Panc1 (cell line): ENCODE results near the gene NLN. TPM values are rescaled to one million over a fixed set of nuclear protein-coding genes. Genes with fewer than 3 reads are reported as not detected.

Source experiments
- ATAC-seq: fragments of 200-7000 bp; cut with Tn5 transposase; 2 replicates; pipeline ENCODE4 v1.9.1; 2020; ENCODE audit warnings: mild to moderate bottlenecking, moderate library complexity
- BruUV-seq: library from RNA; stranded (reverse); fragments of 400-500 nt; replicated peaks from 2 replicates; lab custom pipeline; 2021; lab: Mats Ljungman, UMichigan
- CTCF ChIA-PET: fragments of 300-600 bp; sonication (Branson Sonifier 250); formaldehyde crosslinking; loops from one replicate; lab custom pipeline; 2022; ENCODE audit warnings: antibody characterized with exemption; lab: Charles Lee
- POLR2A ChIA-PET: fragments of 300-600 bp; sonication (Branson Sonifier 250); formaldehyde crosslinking; loops from one replicate; lab custom pipeline; 2022; ENCODE audit warnings: antibody characterized with exemption; lab: Charles Lee
- DNase-seq: peaks from one replicate; pipeline ENCODE4 v3.0.0-alpha.2; 2010; ENCODE audit warnings: low read depth, low spot score
- H3K27ac ChIP-seq: 2 replicates; pipeline ENCODE4 v1.5.1; 2011; ENCODE audit warnings: mild to moderate bottlenecking, low read length, inconsistent platforms
- H3K27me3 ChIP-seq: fragments of 200-500 bp; sonication (Bioruptor generic); 2 replicates; pipeline ENCODE4 v1.6.0; 2014; ENCODE audit warnings: low read length, inconsistent platforms; ENCODE audit not compliant: control insufficient read depth, insufficient read depth
- H3K36me3 ChIP-seq: fragments of 200-500 bp; sonication (Bioruptor generic); 2 replicates; pipeline ENCODE4 v1.5.1; 2014; ENCODE audit warnings: inconsistent platforms, mild to moderate bottlenecking, low read length, moderate library complexity; ENCODE audit not compliant: control insufficient read depth, insufficient read depth
- H3K4me1 ChIP-seq: 2 replicates; pipeline ENCODE4 v1.5.1; 2011; ENCODE audit warnings: inconsistent platforms, mild to moderate bottlenecking, low read length, moderate library complexity; ENCODE audit not compliant: control insufficient read depth, insufficient read depth
- H3K4me3 ChIP-seq, 2 experiments: 2 replicates each; pipeline ENCODE4 v1.5.1; 2011 to 2012; ENCODE audit warnings: low read depth in 2 of 2, low read length in 2 of 2, mild to moderate bottlenecking in 2 of 2, inconsistent platforms in 1 of 2, moderate library complexity in 1 of 2
- H3K9me3 ChIP-seq: fragments of 200-500 bp; sonication (Bioruptor generic); 2 replicates; pipeline ENCODE4 v1.5.1; 2014; ENCODE audit warnings: low read depth, mild to moderate bottlenecking, inconsistent platforms, low read length, moderate library complexity; ENCODE audit not compliant: control insufficient read depth, insufficient read depth
- POLR2AphosphoS5 ChIP-seq: IDR thresholded peaks from 2 replicates; pipeline ENCODE4 v1.6.1; 2012; ENCODE audit warnings: mild to moderate bottlenecking, low read depth, low read length, moderate library complexity
- SIN3A ChIP-seq: IDR thresholded peaks from 2 replicates; pipeline ENCODE4 v1.6.1; 2012; ENCODE audit warnings: low read depth, mild to moderate bottlenecking, low read length, moderate library complexity, borderline replicate concordance; ENCODE audit not compliant: insufficient read depth
- TCF7L2 ChIP-seq: IDR thresholded peaks from 2 replicates; pipeline ENCODE4 v1.6.1; 2011; ENCODE audit warnings: mild to moderate bottlenecking, low read depth, low read length, inconsistent platforms
- in situ Hi-C: cut with HindIII; loops from 2 replicates; pipeline ENCODE4 v1.10.0; 2016; ENCODE audit warnings: low sequenced_read_pairs, low pct_unique_long_range_greater_than_20kb
- intact Hi-C: fragments of 100-400 bp; cut with micrococcal nuclease; formaldehyde crosslinking; loops from one replicate; pipeline ENCODE4 v1.10.0; 2022; ENCODE audit not compliant: unreplicated experiment
- total RNA-seq: library from RNA; stranded (reverse); gene quantifications from one replicate; pipeline ENCODE4 v1.2.1, GENCODE V29; 2021; ENCODE audit not compliant: unreplicated experiment
- TF ChIP-seq, protein P1 (sequence below): fragments of 450-650 bp; IDR thresholded peaks from 2 replicates; pipeline ENCODE4 v1.5.1; 2017; ENCODE audit warnings: mild to moderate bottlenecking
- TF ChIP-seq, protein P2 (sequence below), 2 experiments: IDR thresholded peaks; 2 replicates each; pipeline ENCODE4 v1.6.1; 2011 to 2012; ENCODE audit warnings: low read depth in 2 of 2, control low read depth in 1 of 2, low read length in 1 of 2, mild to moderate bottlenecking in 1 of 2, moderate library complexity in 1 of 2; ENCODE audit not compliant: insufficient read depth in 1 of 2

The NLN gene
- total RNA-seq, 1 experiment from 2014 or later, result 51.8 TPM

DNA sequence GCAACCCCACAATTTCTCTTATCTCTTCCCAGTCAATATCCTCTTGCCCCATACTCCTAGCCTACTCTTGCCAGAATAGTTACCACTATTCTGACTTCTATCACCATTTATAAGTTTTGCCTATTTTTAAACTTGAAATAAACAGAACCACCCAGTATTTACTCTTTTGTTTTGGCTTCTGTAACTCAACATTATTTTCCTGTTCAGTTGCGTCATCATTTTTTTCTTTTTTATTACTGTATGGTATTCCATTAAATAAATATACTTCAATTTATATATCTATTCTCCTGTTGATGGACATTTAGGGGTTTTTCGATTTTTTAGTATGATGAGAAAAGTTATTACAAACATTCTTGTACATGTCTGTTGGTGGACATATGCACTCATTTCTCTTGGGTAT lies 141.7 kb downstream of the NLN start:
- ChIA-PET POLR2A (no interaction called here), CTCF (no interaction called here)
- no peaks in the 10 kb centered on the region for H3K36me3 ChIP-seq
- peaks cover 3% of the 10 kb centered on the region; the same call in 1 of the 2 replicates for H3K4me1 ChIP-seq
- no peak for DNase-seq
- H3K27me3 ChIP-seq, result no peaks in the 10 kb centered on the region
- ATAC-seq, result no peak
- no peak overlapping the region for H3K27ac ChIP-seq
- H3K4me3 ChIP-seq, result no peak overlapping the region
- intact Hi-C loops (no loop called here), in situ Hi-C loops (no loop called here)
- BruUV-seq, result no TSS peak
- H3K9me3 ChIP-seq, result no peaks in the 10 kb centered on the region
- TF ChIP-seq, protein P1, sequence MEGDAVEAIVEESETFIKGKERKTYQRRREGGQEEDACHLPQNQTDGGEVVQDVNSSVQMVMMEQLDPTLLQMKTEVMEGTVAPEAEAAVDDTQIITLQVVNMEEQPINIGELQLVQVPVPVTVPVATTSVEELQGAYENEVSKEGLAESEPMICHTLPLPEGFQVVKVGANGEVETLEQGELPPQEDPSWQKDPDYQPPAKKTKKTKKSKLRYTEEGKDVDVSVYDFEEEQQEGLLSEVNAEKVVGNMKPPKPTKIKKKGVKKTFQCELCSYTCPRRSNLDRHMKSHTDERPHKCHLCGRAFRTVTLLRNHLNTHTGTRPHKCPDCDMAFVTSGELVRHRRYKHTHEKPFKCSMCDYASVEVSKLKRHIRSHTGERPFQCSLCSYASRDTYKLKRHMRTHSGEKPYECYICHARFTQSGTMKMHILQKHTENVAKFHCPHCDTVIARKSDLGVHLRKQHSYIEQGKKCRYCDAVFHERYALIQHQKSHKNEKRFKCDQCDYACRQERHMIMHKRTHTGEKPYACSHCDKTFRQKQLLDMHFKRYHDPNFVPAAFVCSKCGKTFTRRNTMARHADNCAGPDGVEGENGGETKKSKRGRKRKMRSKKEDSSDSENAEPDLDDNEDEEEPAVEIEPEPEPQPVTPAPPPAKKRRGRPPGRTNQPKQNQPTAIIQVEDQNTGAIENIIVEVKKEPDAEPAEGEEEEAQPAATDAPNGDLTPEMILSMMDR, result no peak
- TF ChIP-seq TCF7L2 (no peak), POLR2AphosphoS5 (no peak), SIN3A (no peak)
- TF ChIP-seq, protein P2, sequence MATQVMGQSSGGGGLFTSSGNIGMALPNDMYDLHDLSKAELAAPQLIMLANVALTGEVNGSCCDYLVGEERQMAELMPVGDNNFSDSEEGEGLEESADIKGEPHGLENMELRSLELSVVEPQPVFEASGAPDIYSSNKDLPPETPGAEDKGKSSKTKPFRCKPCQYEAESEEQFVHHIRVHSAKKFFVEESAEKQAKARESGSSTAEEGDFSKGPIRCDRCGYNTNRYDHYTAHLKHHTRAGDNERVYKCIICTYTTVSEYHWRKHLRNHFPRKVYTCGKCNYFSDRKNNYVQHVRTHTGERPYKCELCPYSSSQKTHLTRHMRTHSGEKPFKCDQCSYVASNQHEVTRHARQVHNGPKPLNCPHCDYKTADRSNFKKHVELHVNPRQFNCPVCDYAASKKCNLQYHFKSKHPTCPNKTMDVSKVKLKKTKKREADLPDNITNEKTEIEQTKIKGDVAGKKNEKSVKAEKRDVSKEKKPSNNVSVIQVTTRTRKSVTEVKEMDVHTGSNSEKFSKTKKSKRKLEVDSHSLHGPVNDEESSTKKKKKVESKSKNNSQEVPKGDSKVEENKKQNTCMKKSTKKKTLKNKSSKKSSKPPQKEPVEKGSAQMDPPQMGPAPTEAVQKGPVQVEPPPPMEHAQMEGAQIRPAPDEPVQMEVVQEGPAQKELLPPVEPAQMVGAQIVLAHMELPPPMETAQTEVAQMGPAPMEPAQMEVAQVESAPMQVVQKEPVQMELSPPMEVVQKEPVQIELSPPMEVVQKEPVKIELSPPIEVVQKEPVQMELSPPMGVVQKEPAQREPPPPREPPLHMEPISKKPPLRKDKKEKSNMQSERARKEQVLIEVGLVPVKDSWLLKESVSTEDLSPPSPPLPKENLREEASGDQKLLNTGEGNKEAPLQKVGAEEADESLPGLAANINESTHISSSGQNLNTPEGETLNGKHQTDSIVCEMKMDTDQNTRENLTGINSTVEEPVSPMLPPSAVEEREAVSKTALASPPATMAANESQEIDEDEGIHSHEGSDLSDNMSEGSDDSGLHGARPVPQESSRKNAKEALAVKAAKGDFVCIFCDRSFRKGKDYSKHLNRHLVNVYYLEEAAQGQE (IDR thresholded peaks at IDR 0.05; ENCODE audit: insufficient read depth in 1 of 2, low read depth in 2 of 2, low read length in 1 of 2), result no peak

DNA sequence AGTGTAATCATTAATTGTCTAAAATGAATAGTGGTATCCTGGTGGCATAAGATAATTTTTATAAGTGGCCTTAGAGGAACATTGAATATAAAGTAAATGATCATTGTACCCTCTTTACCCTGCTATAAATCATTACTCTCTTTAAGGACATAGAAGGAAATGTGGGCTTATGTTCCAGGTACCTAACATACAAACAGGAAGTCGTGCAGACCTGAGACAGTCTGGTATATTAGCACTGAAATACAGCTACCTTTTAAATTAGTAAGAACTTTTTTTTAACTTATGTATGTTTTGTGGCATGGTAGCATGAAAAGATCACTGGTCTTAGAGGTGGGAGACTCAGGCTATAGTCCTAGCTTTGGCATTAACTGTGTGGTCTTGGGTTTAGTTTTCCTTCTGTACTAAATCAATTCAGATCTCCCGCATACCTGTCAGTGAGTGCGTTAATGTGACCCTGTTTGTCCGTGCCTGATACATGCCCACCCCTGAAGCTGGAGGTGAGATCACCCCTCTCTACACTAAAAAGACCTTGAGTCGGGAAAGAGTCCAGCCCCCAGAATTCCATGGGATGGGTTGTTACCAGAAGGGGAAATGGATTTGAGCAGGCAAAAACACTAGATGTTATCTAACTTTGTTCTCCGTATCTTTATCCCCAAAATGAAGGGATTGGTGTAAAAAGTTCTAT lies 145.0 kb downstream of the NLN start:
- H3K27me3 ChIP-seq, result no peaks in the 10 kb centered on the region
- ChIA-PET CTCF (no interaction called here), POLR2A (no interaction called here)
- in situ Hi-C loops (no loop called here), intact Hi-C loops (no loop called here)
- no TSS peak for BruUV-seq
- no peak overlapping the region for H3K4me3 ChIP-seq
- no peak for DNase-seq
- H3K27ac ChIP-seq, result no peak overlapping the region
- peaks cover 3% of the 10 kb centered on the region; the same call in 1 of the 2 replicates for H3K4me1 ChIP-seq
- no peak for ATAC-seq
- no peaks in the 10 kb centered on the region for H3K9me3 ChIP-seq
- H3K36me3 ChIP-seq, result no peaks in the 10 kb centered on the region
- TF ChIP-seq TCF7L2, result no peak
- TF ChIP-seq SIN3A, result no peak
- TF ChIP-seq, protein P1, result no peak
- TF ChIP-seq, protein P2 (IDR thresholded peaks at IDR 0.05; ENCODE audit: insufficient read depth in 1 of 2, low read depth in 2 of 2, low read length in 1 of 2), result no peak
- TF ChIP-seq POLR2AphosphoS5, result no peak
